LNCAP (cell line): ENCODE measurements around the gene ADSS1.

ENCODE experiments used
- CTCF ChIP-seq: fragments of 450-650 bp; IDR thresholded peaks from 2 replicates; pipeline ENCODE4 v1.5.1; 2017; ENCODE audit warnings: mild to moderate bottlenecking

Gene ADSS1

GRCh38 chr14:104783484-104784217 lies 59.6 kb downstream of the ADSS1 start:
- no peak for TF ChIP-seq CTCF

- no peak for TF ChIP-seq CTCF
These were observed 60.2 kb downstream of the ADSS1 start for GRCh38 chr14:104784218-104784568.

GRCh38 chr14:104784846-104785707 lies 61.0 kb downstream of the ADSS1 start:
- TF ChIP-seq CTCF = no peak

- TF ChIP-seq CTCF = no peak
These were observed 61.7 kb downstream of the ADSS1 start for GRCh38 chr14:104785708-104786080.

GRCh38 chr14:104786091-104786586 lies 62.1 kb downstream of the ADSS1 start:
- no peak for TF ChIP-seq CTCF

GRCh38 chr14:104786726-104787675 lies 63.0 kb downstream of the ADSS1 start:
- TF ChIP-seq CTCF = no peak

GRCh38 chr14:104787736-104788135 lies 63.7 kb downstream of the ADSS1 start:
- no peak for TF ChIP-seq CTCF
